ENCODE data around the gene TTL.

DNA sequence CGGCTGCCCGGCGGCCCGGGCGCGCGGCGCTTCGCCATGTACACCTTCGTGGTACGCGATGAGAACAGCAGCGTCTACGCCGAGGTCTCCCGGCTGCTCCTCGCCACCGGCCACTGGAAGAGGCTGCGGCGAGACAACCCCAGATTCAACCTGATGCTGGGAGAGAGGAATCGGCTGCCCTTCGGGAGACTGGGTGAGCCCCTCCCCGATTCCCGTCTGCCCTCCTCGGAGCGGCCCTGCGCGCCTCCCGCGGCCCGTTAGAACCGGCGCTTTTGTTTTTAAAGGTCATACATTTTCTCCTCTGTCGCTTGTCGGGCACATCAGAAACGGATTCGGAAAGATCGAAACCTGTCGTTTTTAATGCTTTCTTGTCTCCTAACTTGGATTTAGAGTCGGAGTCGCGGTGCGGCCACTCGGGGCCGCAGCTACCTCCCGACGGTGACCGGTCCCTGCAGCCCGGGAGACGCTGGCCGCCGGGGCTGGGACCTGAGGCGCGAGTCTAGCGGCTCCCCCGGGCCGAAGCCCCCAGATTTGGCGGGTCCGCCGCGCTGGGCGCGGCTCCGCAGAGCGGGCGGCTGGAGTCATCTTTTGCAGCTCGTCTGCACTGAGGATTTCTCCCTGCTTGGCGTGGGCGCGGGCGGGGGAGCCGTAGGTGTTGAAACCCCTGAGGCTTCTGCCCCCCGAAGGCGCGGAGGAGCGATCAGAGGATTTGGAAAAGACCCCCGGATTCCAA, 519 bp downstream of the TTL start:
- TF ChIP-seq RAD21 (CRISPR knock-in tag; IDR thresholded peaks at IDR 0.05) = 0 out of 2 replicates have a peak, but pooled peaks have one; percentile 5
- no peak for TF ChIP-seq SMC3 (IDR thresholded peaks at IDR 0.05; ENCODE audit: low read length)
- TF ChIP-seq POLR2AphosphoS5 (IDR thresholded peaks at IDR 0.05; ENCODE audit: low read depth, low read length) = no peak
- no peak for TF ChIP-seq TCF7L2 (IDR thresholded peaks at IDR 0.05; ENCODE audit: low read depth, low read length)
- TF ChIP-seq JUND (CRISPR knock-in tag; IDR thresholded peaks at IDR 0.05) = no peak
- TF ChIP-seq EZH2 (conservative IDR thresholded peaks at IDR 0.05; ENCODE audit: low read depth, low read length) = no peak
- no peak for TF ChIP-seq ZNF343 (CRISPR knock-in tag; IDR thresholded peaks at IDR 0.05)
- no peak for TF ChIP-seq SIN3A (IDR thresholded peaks at IDR 0.05; ENCODE audit: borderline replicate concordance, low read depth, low read length)
- no peak for TF ChIP-seq TCF7 (IDR thresholded peaks at IDR 0.05; ENCODE audit: low read depth)
- TF ChIP-seq, protein P1, sequence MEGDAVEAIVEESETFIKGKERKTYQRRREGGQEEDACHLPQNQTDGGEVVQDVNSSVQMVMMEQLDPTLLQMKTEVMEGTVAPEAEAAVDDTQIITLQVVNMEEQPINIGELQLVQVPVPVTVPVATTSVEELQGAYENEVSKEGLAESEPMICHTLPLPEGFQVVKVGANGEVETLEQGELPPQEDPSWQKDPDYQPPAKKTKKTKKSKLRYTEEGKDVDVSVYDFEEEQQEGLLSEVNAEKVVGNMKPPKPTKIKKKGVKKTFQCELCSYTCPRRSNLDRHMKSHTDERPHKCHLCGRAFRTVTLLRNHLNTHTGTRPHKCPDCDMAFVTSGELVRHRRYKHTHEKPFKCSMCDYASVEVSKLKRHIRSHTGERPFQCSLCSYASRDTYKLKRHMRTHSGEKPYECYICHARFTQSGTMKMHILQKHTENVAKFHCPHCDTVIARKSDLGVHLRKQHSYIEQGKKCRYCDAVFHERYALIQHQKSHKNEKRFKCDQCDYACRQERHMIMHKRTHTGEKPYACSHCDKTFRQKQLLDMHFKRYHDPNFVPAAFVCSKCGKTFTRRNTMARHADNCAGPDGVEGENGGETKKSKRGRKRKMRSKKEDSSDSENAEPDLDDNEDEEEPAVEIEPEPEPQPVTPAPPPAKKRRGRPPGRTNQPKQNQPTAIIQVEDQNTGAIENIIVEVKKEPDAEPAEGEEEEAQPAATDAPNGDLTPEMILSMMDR (CRISPR knock-in tag; IDR thresholded peaks at IDR 0.05) = no peak
- TF ChIP-seq, protein P2, sequence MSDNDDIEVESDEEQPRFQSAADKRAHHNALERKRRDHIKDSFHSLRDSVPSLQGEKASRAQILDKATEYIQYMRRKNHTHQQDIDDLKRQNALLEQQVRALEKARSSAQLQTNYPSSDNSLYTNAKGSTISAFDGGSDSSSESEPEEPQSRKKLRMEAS (IDR thresholded peaks at IDR 0.05) = no peak
